ENCODE data around the gene FBXW8.

- no peak for TF ChIP-seq SIN3A (IDR thresholded peaks at IDR 0.05; ENCODE audit: borderline replicate concordance, insufficient read depth, low read length)
- no peak for TF ChIP-seq POLR2AphosphoS5 (IDR thresholded peaks at IDR 0.05; ENCODE audit: low read depth, low read length)
- no peak for TF ChIP-seq TAF1 (IDR thresholded peaks at IDR 0.05; ENCODE audit: borderline replicate concordance, insufficient read depth, low read length)
- TF ChIP-seq REST (IDR thresholded peaks at IDR 0.05; ENCODE audit: insufficient read depth in 1 of 2, low read depth in 2 of 2, low read length in 2 of 2): no peak
Observed at GRCh38 chr12:117064596-117064995, 153.8 kb downstream of the FBXW8 start.
